OCI-LY3 (cell line): ENCODE measurements around the gene CTU2.
A peak's percentile ranks its signal among the peaks of the same experiment; 100 is the strongest.

Source experiments
- H2AFZ ChIP-seq: fragments of 200-600, 300-600 bp; shearing (Covaris generic); 2 replicates; pipeline ENCODE4 v1.6.0; 2014; ENCODE audit warnings: antibody characterized with exemption, low read depth, low read length
- H3K27ac ChIP-seq: fragments of 200-600, 300-600 bp; sonication (generic); 2 replicates; pipeline ENCODE4 v1.5.1; 2014; ENCODE audit warnings: mild to moderate bottlenecking, low read length, moderate library complexity, mixed read lengths
- H3K27me3 ChIP-seq: fragments of 200-600, 300-600 bp; sonication (generic); 2 replicates; pipeline ENCODE4 v1.6.1; 2014; ENCODE audit warnings: low read depth, low read length, mixed read lengths
- H3K36me3 ChIP-seq: fragments of 200-600, 300-600 bp; sonication (generic); replicated peaks from 2 replicates; pipeline ENCODE3; 2014; ENCODE audit warnings: low read depth, low read length, mixed read lengths
- H3K4me1 ChIP-seq: fragments of 300-600, 200-600 bp; sonication (generic); 2 replicates; pipeline ENCODE4 v1.6.1; 2014; ENCODE audit warnings: low read length, mixed read lengths
- H3K4me2 ChIP-seq: fragments of 200-600, 300-600 bp; sonication (generic); 2 replicates; pipeline ENCODE4 v1.6.1; 2014; ENCODE audit warnings: low read length, mixed read lengths
- H3K4me3 ChIP-seq: fragments of 300-600, 200-600 bp; sonication (generic); 2 replicates; pipeline ENCODE4 v1.5.1; 2014; ENCODE audit warnings: antibody characterized with exemption, mild to moderate bottlenecking, low read length, moderate library complexity
- H3K79me2 ChIP-seq: fragments of 300-600, 200-600 bp; shearing (Covaris generic); 2 replicates; pipeline ENCODE4 v1.6.1; 2014; ENCODE audit warnings: mild to moderate bottlenecking, low read length, mixed read lengths
- H3K9ac ChIP-seq: fragments of 300-600, 200-600 bp; shearing (Covaris generic); 2 replicates; pipeline ENCODE4 v1.6.0; 2014; ENCODE audit warnings: mild to moderate bottlenecking, low read length, moderate library complexity
- H3K9me3 ChIP-seq: fragments of 200-600, 300-600 bp; shearing (Covaris generic); 2 replicates; pipeline ENCODE4 v1.6.1; 2014; ENCODE audit warnings: low read length, mixed read lengths; ENCODE audit not compliant: insufficient read depth
- H4K20me1 ChIP-seq: fragments of 200-600, 300-600 bp; sonication (generic); 2 replicates; pipeline ENCODE4 v1.6.1; 2016; ENCODE audit warnings: low read length, mixed read lengths; ENCODE audit not compliant: insufficient read depth
- EZH2phosphoT487 ChIP-seq: fragments of 200-600 bp; shearing (Covaris generic); IDR thresholded peaks from 2 replicates; pipeline ENCODE4 v1.6.1; 2018; ENCODE audit warnings: antibody characterized with exemption, mixed run types, low read depth
- TF ChIP-seq, protein P1 (sequence below): fragments of 200-600, 300-600 bp; sonication (generic); IDR thresholded peaks from 2 replicates; pipeline ENCODE4 v1.5.1; 2014; ENCODE audit warnings: antibody characterized with exemption, low read length, low read depth

The CTU2 gene

GRCh38 chr16:88681709-88682451, 24.4 kb upstream of the CTU2 start:
- Histone ChIP-seq H3K4me3 (peak overlapping the region; percentile 74), H2AFZ (peak overlapping the region; percentile 65), H4K20me1 (no peaks in the 10 kb centered on the region), H3K9ac (peak overlapping the region; percentile 62), H3K4me2 (peak overlapping the region; percentile 95), H3K79me2 (no peaks in the 10 kb centered on the region), H3K4me1 (peaks cover 46% of the 10 kb centered on the region), H3K36me3 (no peaks in the 10 kb centered on the region), H3K9me3 (no peaks in the 10 kb centered on the region), H3K27ac (peak overlapping the region; percentile 68), H3K27me3 (peaks cover 27% of the 10 kb centered on the region)
- TF ChIP-seq EZH2phosphoT487, result no peak
- TF ChIP-seq, protein P1, sequence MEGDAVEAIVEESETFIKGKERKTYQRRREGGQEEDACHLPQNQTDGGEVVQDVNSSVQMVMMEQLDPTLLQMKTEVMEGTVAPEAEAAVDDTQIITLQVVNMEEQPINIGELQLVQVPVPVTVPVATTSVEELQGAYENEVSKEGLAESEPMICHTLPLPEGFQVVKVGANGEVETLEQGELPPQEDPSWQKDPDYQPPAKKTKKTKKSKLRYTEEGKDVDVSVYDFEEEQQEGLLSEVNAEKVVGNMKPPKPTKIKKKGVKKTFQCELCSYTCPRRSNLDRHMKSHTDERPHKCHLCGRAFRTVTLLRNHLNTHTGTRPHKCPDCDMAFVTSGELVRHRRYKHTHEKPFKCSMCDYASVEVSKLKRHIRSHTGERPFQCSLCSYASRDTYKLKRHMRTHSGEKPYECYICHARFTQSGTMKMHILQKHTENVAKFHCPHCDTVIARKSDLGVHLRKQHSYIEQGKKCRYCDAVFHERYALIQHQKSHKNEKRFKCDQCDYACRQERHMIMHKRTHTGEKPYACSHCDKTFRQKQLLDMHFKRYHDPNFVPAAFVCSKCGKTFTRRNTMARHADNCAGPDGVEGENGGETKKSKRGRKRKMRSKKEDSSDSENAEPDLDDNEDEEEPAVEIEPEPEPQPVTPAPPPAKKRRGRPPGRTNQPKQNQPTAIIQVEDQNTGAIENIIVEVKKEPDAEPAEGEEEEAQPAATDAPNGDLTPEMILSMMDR, result no peak

DNA sequence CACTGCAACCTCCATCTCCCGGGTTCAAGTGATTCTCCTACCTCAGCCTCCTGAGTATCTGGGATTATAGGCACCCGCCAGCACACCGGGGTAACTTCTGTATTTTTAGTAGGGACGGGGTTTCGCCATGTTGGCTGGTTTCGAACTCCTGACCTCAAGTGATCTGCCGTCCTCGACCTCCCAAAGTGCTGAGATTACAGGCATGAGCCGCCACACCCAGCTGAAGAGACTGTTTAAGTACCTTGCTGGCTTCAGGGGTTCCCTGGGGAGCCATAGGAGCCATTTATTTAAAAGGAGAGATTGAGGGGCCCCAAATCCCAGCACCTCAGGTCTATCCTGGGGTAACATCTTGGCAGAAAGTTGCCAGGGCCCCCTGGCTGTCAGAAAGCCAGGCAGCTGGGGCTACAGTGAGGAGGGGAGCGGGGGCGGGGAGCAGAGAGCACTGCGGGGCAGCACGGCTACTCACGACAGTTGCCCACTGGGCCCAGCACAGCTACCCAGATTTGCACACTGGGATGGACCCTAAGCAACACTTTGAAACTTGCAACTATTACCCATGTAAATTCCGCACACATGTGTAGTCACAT, 21.6 kb upstream of the CTU2 start:
- H3K4me3 ChIP-seq, result peak overlapping the region; percentile 25
- H3K79me2 ChIP-seq, result no peaks in the 10 kb centered on the region
- H2AFZ ChIP-seq, result no peak overlapping the region
- peak overlapping the region; percentile 84 for H3K4me2 ChIP-seq
- peaks cover 47% of the 10 kb centered on the region for H3K4me1 ChIP-seq
- TF ChIP-seq EZH2phosphoT487, result no peak
- TF ChIP-seq, protein P1, result no peak
- H3K27me3 ChIP-seq, result peaks cover 45% of the 10 kb centered on the region
- no peak overlapping the region for H3K27ac ChIP-seq
- H3K36me3 ChIP-seq, result no peaks in the 10 kb centered on the region
- H3K9me3 ChIP-seq, result no peaks in the 10 kb centered on the region
- no peak overlapping the region for H3K9ac ChIP-seq
- H4K20me1 ChIP-seq, result no peaks in the 10 kb centered on the region

GRCh38 chr16:88685156-88686061, 20.9 kb upstream of the CTU2 start:
- Histone ChIP-seq H4K20me1 (no peaks in the 10 kb centered on the region), H3K9me3 (no peaks in the 10 kb centered on the region), H3K4me3 (peak overlapping the region; percentile 79), H3K27ac (no peak overlapping the region), H3K79me2 (no peaks in the 10 kb centered on the region), H3K4me2 (peak overlapping the region; percentile 84), H3K4me1 (peaks cover 47% of the 10 kb centered on the region), H3K9ac (peak overlapping the region; percentile 42; the same call in 1 of the 2 replicates), H2AFZ (no peak overlapping the region), H3K27me3 (peaks cover 45% of the 10 kb centered on the region), H3K36me3 (no peaks in the 10 kb centered on the region)
- TF ChIP-seq, protein P1, result peak; percentile 70
- no peak for TF ChIP-seq EZH2phosphoT487

DNA sequence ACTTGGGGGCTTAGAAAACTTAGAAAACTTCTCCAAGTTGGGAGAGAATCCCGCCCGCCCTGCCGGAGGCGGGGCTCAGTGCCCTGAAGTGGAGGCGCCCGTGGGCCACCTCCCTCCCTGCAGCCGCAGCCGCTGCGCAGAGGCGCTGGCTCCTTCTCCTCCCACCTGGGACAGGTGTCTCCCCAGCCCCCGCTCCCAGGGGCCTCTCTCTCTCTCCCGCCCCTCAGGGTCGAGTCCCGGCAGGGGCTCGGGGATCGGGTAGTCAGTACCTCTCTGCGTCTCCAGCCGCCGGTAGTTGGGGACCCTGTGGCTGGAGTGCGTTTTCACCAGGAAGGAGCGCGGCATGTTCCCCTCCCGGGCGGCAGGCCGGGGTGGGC, 20.3 kb upstream of the CTU2 start:
- Histone ChIP-seq H3K4me1 (peaks cover 42% of the 10 kb centered on the region), H3K4me3 (peak overlapping the region; percentile 79), H3K36me3 (no peaks in the 10 kb centered on the region), H3K79me2 (no peaks in the 10 kb centered on the region), H3K27ac (no peak overlapping the region), H3K27me3 (peaks cover 45% of the 10 kb centered on the region), H3K4me2 (peak overlapping the region; percentile 84), H2AFZ (no peak overlapping the region), H3K9me3 (no peaks in the 10 kb centered on the region), H4K20me1 (no peaks in the 10 kb centered on the region), H3K9ac (peak overlapping the region; percentile 42)
- TF ChIP-seq EZH2phosphoT487, result no peak
- TF ChIP-seq, protein P1, result no peak
